Astrocyte (in vitro differentiated cells and primary cell): ENCODE data around the gene PBX1. TPM values are rescaled to one million over a fixed set of nuclear protein-coding genes. Genes with fewer than 3 reads are reported as not detected.

Experiments used
- DNase-seq: peaks from one replicate; pipeline ENCODE4 v3.0.0-alpha.2; 2010; ENCODE audit warnings: low read depth
- FAIRE-seq: peaks from 2 replicates; lab custom pipeline; 2011; peaks lifted over from hg19 to GRCh38; lab: Jason Lieb, UNC
- H2AFZ ChIP-seq: 2 replicates; pipeline ENCODE4 v1.6.0; 2012; ENCODE audit warnings: low read depth, low read length, inconsistent platforms
- H3K27ac ChIP-seq: 2 replicates; pipeline ENCODE4 v1.5.1; 2011; ENCODE audit warnings: low read depth, low read length, inconsistent platforms
- H3K27me3 ChIP-seq: 2 replicates; pipeline ENCODE4 v1.6.0; 2011; ENCODE audit warnings: low read length, inconsistent platforms; ENCODE audit not compliant: insufficient read depth
- H3K36me3 ChIP-seq: 2 replicates; pipeline ENCODE4 v1.5.1; 2011; ENCODE audit warnings: low read length, inconsistent platforms; ENCODE audit not compliant: insufficient read depth
- H3K4me1 ChIP-seq: 2 replicates; pipeline ENCODE4 v1.5.1; 2011; ENCODE audit warnings: low read length, inconsistent platforms; ENCODE audit not compliant: insufficient read depth
- H3K4me2 ChIP-seq: 2 replicates; pipeline ENCODE4 v1.6.0; 2012; ENCODE audit warnings: low read length, inconsistent platforms
- H3K4me3 ChIP-seq: 2 replicates; pipeline ENCODE4 v1.5.1; 2011; ENCODE audit warnings: low read depth, mild to moderate bottlenecking, low read length, inconsistent platforms; ENCODE audit not compliant: insufficient read depth
- H3K79me2 ChIP-seq: 2 replicates; pipeline ENCODE4 v1.6.0; 2012; ENCODE audit warnings: mild to moderate bottlenecking, low read length, inconsistent platforms; ENCODE audit not compliant: insufficient read depth
- H3K9ac ChIP-seq: 2 replicates; pipeline ENCODE4 v1.6.0; 2012; ENCODE audit warnings: mild to moderate bottlenecking, low read length, inconsistent platforms
- H3K9me3 ChIP-seq: 2 replicates; pipeline ENCODE4 v1.5.1; 2012; ENCODE audit warnings: low read depth, mild to moderate bottlenecking, low read length, inconsistent platforms; ENCODE audit not compliant: insufficient read depth
- H4K20me1 ChIP-seq: 2 replicates; pipeline ENCODE4 v1.6.0; 2012; ENCODE audit warnings: low read length, inconsistent platforms; ENCODE audit not compliant: insufficient read depth
- H3K27ac Mint-ChIP-seq: one replicate; pipeline ENCODE4 v1.8.0; 2021; ENCODE audit warnings: mild to moderate bottlenecking, mixed read lengths; ENCODE audit not compliant: unreplicated experiment
- H3K27me3 Mint-ChIP-seq: one replicate; pipeline ENCODE4 v1.8.0; 2021; ENCODE audit warnings: low read depth, mixed read lengths; ENCODE audit not compliant: unreplicated experiment
- H3K36me3 Mint-ChIP-seq: one replicate; pipeline ENCODE4 v1.8.0; 2021; ENCODE audit warnings: low read depth, mixed read lengths; ENCODE audit not compliant: unreplicated experiment
- H3K4me1 Mint-ChIP-seq: one replicate; pipeline ENCODE4 v1.8.0; 2021; ENCODE audit warnings: low read depth, mixed read lengths; ENCODE audit not compliant: unreplicated experiment
- H3K4me3 Mint-ChIP-seq: one replicate; pipeline ENCODE4 v1.8.0; 2021; ENCODE audit warnings: mild to moderate bottlenecking, moderate library complexity, mixed read lengths; ENCODE audit not compliant: unreplicated experiment
- H3K9me3 Mint-ChIP-seq: one replicate; pipeline ENCODE4 v1.8.0; 2021; ENCODE audit warnings: mild to moderate bottlenecking, mixed read lengths; ENCODE audit not compliant: unreplicated experiment
- EZH2 ChIP-seq: IDR thresholded peaks from 2 replicates; pipeline ENCODE4 v1.6.1; 2012; ENCODE audit warnings: mild to moderate bottlenecking, low read length, inconsistent platforms; ENCODE audit not compliant: insufficient read depth
- total RNA-seq: library from RNA; stranded (reverse); gene quantifications from 2 replicates; pipeline ENCODE4 v1.2.1, GENCODE V29; 2021
- TF ChIP-seq, protein P1 (sequence below): IDR thresholded peaks from 2 replicates; pipeline ENCODE4 v1.5.1; 2011; ENCODE audit warnings: low read depth, mild to moderate bottlenecking, inconsistent platforms, low read length, moderate library complexity; ENCODE audit not compliant: insufficient read depth

The PBX1 gene
- total RNA-seq, 1 donor from 2014 or later = 37.2 TPM

DNA sequence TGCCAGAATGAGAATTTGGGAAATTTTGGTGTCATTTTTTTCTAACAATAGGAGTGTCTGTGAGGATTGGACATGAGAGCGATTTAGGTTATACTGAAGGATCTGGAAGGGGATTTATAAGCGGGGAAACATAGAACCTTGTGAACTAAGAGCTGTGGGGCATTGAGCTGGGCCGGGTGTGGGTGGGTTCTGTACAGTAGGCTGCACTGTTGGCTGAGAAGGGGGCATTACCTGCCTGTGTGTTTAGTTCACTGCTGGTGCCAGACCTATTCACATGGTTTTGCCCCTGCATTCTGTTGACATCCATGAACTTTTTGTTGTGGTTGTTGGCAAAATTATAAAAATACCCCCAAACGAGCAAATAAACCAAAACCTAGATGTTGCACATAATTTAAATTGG lies 8.8 kb downstream of the PBX1 start:
- Histone ChIP-seq H3K79me2 (peaks cover 54% of the 10 kb centered on the region), H3K27me3 (no peaks in the 10 kb centered on the region), H2AFZ (no peak overlapping the region), H3K36me3 (no peaks in the 10 kb centered on the region), H3K4me1 (peaks cover 3% of the 10 kb centered on the region), H3K9me3 (no peaks in the 10 kb centered on the region), H3K27ac (no peak overlapping the region), H3K9ac (no peak overlapping the region), H4K20me1 (no peaks in the 10 kb centered on the region), H3K4me2 (no peak overlapping the region), H3K4me3 (no peak overlapping the region)
- H3K36me3 Mint-ChIP-seq = peaks cover 13% of the 10 kb centered on the region
- H3K9me3 Mint-ChIP-seq = peaks cover 2% of the 10 kb centered on the region
- no peak overlapping the region for H3K27ac Mint-ChIP-seq
- no peak overlapping the region for H3K4me3 Mint-ChIP-seq
- peaks cover 17% of the 10 kb centered on the region for H3K4me1 Mint-ChIP-seq
- TF ChIP-seq EZH2 = no peak
- TF ChIP-seq, protein P1, sequence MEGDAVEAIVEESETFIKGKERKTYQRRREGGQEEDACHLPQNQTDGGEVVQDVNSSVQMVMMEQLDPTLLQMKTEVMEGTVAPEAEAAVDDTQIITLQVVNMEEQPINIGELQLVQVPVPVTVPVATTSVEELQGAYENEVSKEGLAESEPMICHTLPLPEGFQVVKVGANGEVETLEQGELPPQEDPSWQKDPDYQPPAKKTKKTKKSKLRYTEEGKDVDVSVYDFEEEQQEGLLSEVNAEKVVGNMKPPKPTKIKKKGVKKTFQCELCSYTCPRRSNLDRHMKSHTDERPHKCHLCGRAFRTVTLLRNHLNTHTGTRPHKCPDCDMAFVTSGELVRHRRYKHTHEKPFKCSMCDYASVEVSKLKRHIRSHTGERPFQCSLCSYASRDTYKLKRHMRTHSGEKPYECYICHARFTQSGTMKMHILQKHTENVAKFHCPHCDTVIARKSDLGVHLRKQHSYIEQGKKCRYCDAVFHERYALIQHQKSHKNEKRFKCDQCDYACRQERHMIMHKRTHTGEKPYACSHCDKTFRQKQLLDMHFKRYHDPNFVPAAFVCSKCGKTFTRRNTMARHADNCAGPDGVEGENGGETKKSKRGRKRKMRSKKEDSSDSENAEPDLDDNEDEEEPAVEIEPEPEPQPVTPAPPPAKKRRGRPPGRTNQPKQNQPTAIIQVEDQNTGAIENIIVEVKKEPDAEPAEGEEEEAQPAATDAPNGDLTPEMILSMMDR = no peak
- no peaks in the 10 kb centered on the region for H3K27me3 Mint-ChIP-seq
- no peak for DNase-seq
- FAIRE-seq = no peak

DNA sequence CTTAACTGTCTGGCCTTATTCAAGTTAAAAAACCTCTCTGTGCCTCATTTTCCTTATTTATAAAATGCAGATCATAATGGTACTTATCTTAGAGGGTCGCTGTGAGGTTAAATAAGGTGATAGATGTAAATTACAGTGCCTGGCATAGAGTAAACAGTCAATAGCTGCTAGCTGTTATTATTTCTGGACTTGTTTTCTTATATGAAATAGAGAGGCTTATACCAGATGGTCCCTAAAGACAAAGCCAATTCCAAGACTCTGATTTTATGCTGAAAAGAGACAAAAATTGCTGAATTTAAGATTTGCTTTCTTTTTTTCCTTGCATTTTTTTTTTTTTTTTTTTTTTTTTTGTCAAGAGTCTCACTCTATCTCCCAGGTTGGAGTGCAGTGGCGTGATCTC lies 10.3 kb downstream of the PBX1 start:
- Histone ChIP-seq H2AFZ (no peak overlapping the region), H3K27me3 (no peaks in the 10 kb centered on the region), H3K9ac (no peak overlapping the region), H3K9me3 (no peaks in the 10 kb centered on the region), H3K36me3 (no peaks in the 10 kb centered on the region), H3K27ac (no peak overlapping the region), H3K4me1 (peaks cover 3% of the 10 kb centered on the region), H4K20me1 (peaks cover 7% of the 10 kb centered on the region), H3K79me2 (peaks cover 48% of the 10 kb centered on the region), H3K4me3 (no peak overlapping the region), H3K4me2 (no peak overlapping the region)
- Mint-ChIP-seq H3K36me3 (peaks cover 13% of the 10 kb centered on the region), H3K9me3 (peaks cover 2% of the 10 kb centered on the region), H3K4me3 (no peak overlapping the region), H3K27ac (no peak overlapping the region), H3K27me3 (no peaks in the 10 kb centered on the region), H3K4me1 (peaks cover 7% of the 10 kb centered on the region)
- TF ChIP-seq EZH2 = no peak
- TF ChIP-seq, protein P1 = no peak
- no peak for DNase-seq
- FAIRE-seq = no peak

DNA sequence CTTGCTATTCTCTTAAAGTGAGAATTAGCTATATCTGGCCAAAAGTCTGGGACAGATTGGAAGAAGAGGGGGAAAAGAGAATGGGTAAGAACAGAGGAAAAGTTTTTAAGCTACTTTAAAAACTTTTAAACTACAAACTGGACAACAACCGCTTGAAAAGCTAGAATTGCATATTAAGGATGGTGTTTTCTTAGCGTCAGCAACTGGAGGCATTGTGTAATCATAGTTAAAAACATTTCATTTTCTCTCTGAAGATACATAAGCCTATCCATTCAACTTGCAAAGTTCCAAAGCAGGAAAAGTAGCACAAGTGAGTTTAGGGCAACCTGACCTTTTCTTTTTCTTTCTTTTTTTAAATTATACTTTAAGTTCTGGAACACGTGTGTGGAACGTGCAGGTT lies 10.9 kb downstream of the PBX1 start:
- FAIRE-seq = no peak
- Histone ChIP-seq H3K9me3 (no peaks in the 10 kb centered on the region), H3K9ac (no peak overlapping the region), H3K36me3 (no peaks in the 10 kb centered on the region), H3K79me2 (peaks cover 46% of the 10 kb centered on the region), H2AFZ (no peak overlapping the region), H3K4me2 (no peak overlapping the region), H3K4me3 (no peak overlapping the region), H3K4me1 (peaks cover 3% of the 10 kb centered on the region), H3K27me3 (no peaks in the 10 kb centered on the region), H3K27ac (no peak overlapping the region), H4K20me1 (peaks cover 8% of the 10 kb centered on the region)
- Mint-ChIP-seq H3K27ac (no peak overlapping the region), H3K4me1 (peaks cover 5% of the 10 kb centered on the region), H3K27me3 (no peaks in the 10 kb centered on the region), H3K9me3 (peaks cover 2% of the 10 kb centered on the region), H3K36me3 (peaks cover 13% of the 10 kb centered on the region), H3K4me3 (no peak overlapping the region)
- DNase-seq = no peak
- no peak for TF ChIP-seq EZH2
- TF ChIP-seq, protein P1 = no peak
